ENCODE results near the gene PEPD. TPM values are rescaled to one million over a fixed set of nuclear protein-coding genes. Genes with fewer than 3 reads are reported as not detected.

The PEPD gene
- total RNA-seq, 1 experiment from 2014 or later: 18.3 TPM

- CTCF ChIA-PET: interaction anchor here (0.5 to 9.5 kb wide), 53 partner anchors 9 to 1283 kb away, joined by 3 to 227 read pairs (median 4); no protein-coding TSS in a partner anchor
- no peak overlapping the region for H3K4me3 Mint-ChIP-seq (ENCODE audit: unreplicated experiment)
- POLR2A ChIA-PET: interaction anchor here (0.6 to 0.8 kb wide), 2 partner anchors 143 to 221 kb away, joined by 3 to 4 read pairs; no protein-coding TSS in a partner anchor
- peaks cover 12% of the 10 kb centered on the region for H3K27me3 Mint-ChIP-seq (ENCODE audit: insufficient read depth, unreplicated experiment)
- H3K36me3 Mint-ChIP-seq (ENCODE audit: insufficient read depth, unreplicated experiment): no peaks in the 10 kb centered on the region
- BruUV-seq (replicated peaks): no TSS peak
- H3K9me3 Mint-ChIP-seq (ENCODE audit: unreplicated experiment): no peaks in the 10 kb centered on the region
- H3K4me1 Mint-ChIP-seq (ENCODE audit: insufficient read depth, unreplicated experiment): peaks cover 5% of the 10 kb centered on the region
- intact Hi-C loops (cut with micrococcal nuclease): loop anchor here (1.0 kb wide), 1 partner anchor 341 kb away; no protein-coding TSS in a partner anchor
- DNase-seq (ENCODE audit: unreplicated experiment): no peak
- H3K27ac Mint-ChIP-seq (ENCODE audit: low read depth, unreplicated experiment): no peak overlapping the region
- TF ChIP-seq CTCF (IDR thresholded peaks at IDR 0.05; ENCODE audit: unreplicated experiment): no peak
Measured at GRCh38 chr19:33429891-33430673, 91.5 kb downstream of the PEPD start.

GRCh38 chr19:33428627-33429125 is 92.9 kb downstream of the PEPD start:
- ChIA-PET CTCF (interaction anchor here (0.5 to 9.5 kb wide), 3 partner anchors 12 to 1073 kb away, joined by 4 to 227 read pairs (median 16); no protein-coding TSS in a partner anchor), POLR2A (no interaction called here)
- Mint-ChIP-seq H3K4me3 (ENCODE audit: unreplicated experiment) (no peak overlapping the region), H3K36me3 (ENCODE audit: insufficient read depth, unreplicated experiment) (no peaks in the 10 kb centered on the region), H3K27ac (ENCODE audit: low read depth, unreplicated experiment) (no peak overlapping the region), H3K9me3 (ENCODE audit: unreplicated experiment) (no peaks in the 10 kb centered on the region), H3K27me3 (ENCODE audit: insufficient read depth, unreplicated experiment) (peaks cover 12% of the 10 kb centered on the region), H3K4me1 (ENCODE audit: insufficient read depth, unreplicated experiment) (peaks cover 5% of the 10 kb centered on the region)
- no TSS peak for BruUV-seq (replicated peaks)
- no peak for DNase-seq (ENCODE audit: unreplicated experiment)
- intact Hi-C loops (cut with micrococcal nuclease): no loop called here
- no peak for TF ChIP-seq CTCF (IDR thresholded peaks at IDR 0.05; ENCODE audit: unreplicated experiment)

- Mint-ChIP-seq H3K4me1 (ENCODE audit: insufficient read depth, unreplicated experiment) (peaks cover 5% of the 10 kb centered on the region), H3K4me3 (ENCODE audit: unreplicated experiment) (no peak overlapping the region), H3K9me3 (ENCODE audit: unreplicated experiment) (no peaks in the 10 kb centered on the region), H3K27ac (ENCODE audit: low read depth, unreplicated experiment) (no peak overlapping the region), H3K27me3 (ENCODE audit: insufficient read depth, unreplicated experiment) (peaks cover 12% of the 10 kb centered on the region), H3K36me3 (ENCODE audit: insufficient read depth, unreplicated experiment) (no peaks in the 10 kb centered on the region)
- ChIA-PET CTCF (interaction anchor here (0.5 to 9.5 kb wide), 3 partner anchors 343 to 1074 kb away, joined by 4 to 227 read pairs (median 4); no protein-coding TSS in a partner anchor), POLR2A (no interaction called here)
- no peak for TF ChIP-seq CTCF (IDR thresholded peaks at IDR 0.05; ENCODE audit: unreplicated experiment)
- no peak for DNase-seq (ENCODE audit: unreplicated experiment)
- intact Hi-C loops (cut with micrococcal nuclease): no loop called here
- no TSS peak for BruUV-seq (replicated peaks)
Measured at GRCh38 chr19:33427801-33428626, 93.6 kb downstream of the PEPD start.

Measured in MCF 10A (cell line).